HG02642 (cell line): ENCODE measurements around the gene CASP1.
A peak's percentile ranks its signal among the peaks of the same experiment; 100 is the strongest.

Experiments used
- ATAC-seq: cut with Tn5 transposase; IDR thresholded peaks from one replicate; pipeline ENCODE4 v1.9.1; 2021; ENCODE audit warnings: mild to moderate bottlenecking; ENCODE audit not compliant: unreplicated experiment, poor library complexity

Gene CASP1

GRCh38 chr11:105046898-105047579 lies 12.1 kb upstream of the CASP1 start:
- ATAC-seq, result no peak

GRCh38 chr11:105045676-105046296 lies 10.8 kb upstream of the CASP1 start:
- ATAC-seq, result no peak

GRCh38 chr11:105044557-105045524 lies 9.9 kb upstream of the CASP1 start, which contains the start of gene CARD16:
Gene CARD16, minus strand, starts transcription at chr11:105045335. Its CDS starts 38 bp downstream, at chr11:105045297.
- ATAC-seq, result peak; percentile 99

- ATAC-seq, result no peak
Measured at GRCh38 chr11:105042178-105042577, 7.2 kb upstream of the CASP1 start.

- no peak for ATAC-seq
Measured at GRCh38 chr11:105040703-105041102, 5.8 kb upstream of the CASP1 start.

- ATAC-seq, result peak; percentile 6
Measured at GRCh38 chr11:105034388-105034787, 556 bp downstream of the CASP1 start.

GRCh38 chr11:105033781-105034180 lies 1.2 kb downstream of the CASP1 start:
- ATAC-seq, result no peak

- ATAC-seq, result no peak
Measured at GRCh38 chr11:105033343-105033742, 1.6 kb downstream of the CASP1 start.

GRCh38 chr11:105032495-105032894 lies 2.4 kb downstream of the CASP1 start:
- ATAC-seq, result no peak

- no peak for ATAC-seq
Measured at GRCh38 chr11:105027678-105028077, 7.3 kb downstream of the CASP1 start.

GRCh38 chr11:105024394-105024793 lies 10.6 kb downstream of the CASP1 start:
- ATAC-seq, result no peak

GRCh38 chr11:105023003-105023402 lies 11.9 kb downstream of the CASP1 start, which contains the start of gene CASP5:
Gene CASP5, minus strand, starts transcription at chr11:105023168. Its CDS starts 32 bp downstream, at chr11:105023136.
- ATAC-seq, result peak; percentile 59

- ATAC-seq, result no peak
Measured at GRCh38 chr11:105022527-105022926, 12.4 kb downstream of the CASP1 start.

- ATAC-seq, result no peak
Measured at GRCh38 chr11:105007463-105007862, 27.5 kb downstream of the CASP1 start.

- ATAC-seq, result no peak
Measured at GRCh38 chr11:105005451-105005845, 29.5 kb downstream of the CASP1 start.

GRCh38 chr11:105004021-105004420 lies 30.9 kb downstream of the CASP1 start:
- no peak for ATAC-seq

GRCh38 chr11:105003151-105003550 lies 31.8 kb downstream of the CASP1 start:
- ATAC-seq, result no peak

- peak; percentile 80 for ATAC-seq
Measured at GRCh38 chr11:105000797-105001196, 34.1 kb downstream of the CASP1 start.

- no peak for ATAC-seq
Measured at GRCh38 chr11:105000167-105000566, 34.8 kb downstream of the CASP1 start.

- ATAC-seq, result no peak
Measured at GRCh38 chr11:104999721-105000120, 35.2 kb downstream of the CASP1 start.

GRCh38 chr11:104997288-104997687 lies 37.7 kb downstream of the CASP1 start:
- ATAC-seq, result no peak
